Left renal cortex interstitium (tissue), 4 donors: ENCODE measurements around the gene PTPRJ. TPM values are rescaled to one million over a fixed set of nuclear protein-coding genes. Genes with fewer than 3 reads are reported as not detected.
A peak's percentile ranks its signal among the peaks of the same experiment; 100 is the strongest.
"Not testable (repeated sequence)": the region's sequence is repeated elsewhere in the genome, so short reads cannot be mapped to it uniquely, and the experiment has no call there.

Source experiments
- DNase-seq, 4 donors: peaks; one replicate each; pipeline ENCODE4 v3.0.0-alpha.2; 2013; ENCODE audit warnings: low read depth in 4 of 4, low spot score in 2 of 4, missing footprints in 1 of 4
- polyA plus RNA-seq, 4 donors: library from polyadenylated mRNA; unstranded; fragments of 120-200 nt; gene quantifications; one replicate each; pipeline ENCODE4 v1.2.1, GENCODE V29; 2013; ENCODE audit not compliant: insufficient read length in 4 of 4

Gene PTPRJ
- polyA plus RNA-seq, result 10 to 100 TPM; 22.3 to 23.6 (median 23.3) TPM

GRCh38 chr11:47980088-47980906 lies at the start of gene PTPRJ:
TSS of gene PTPRJ (plus strand) at chr11:47980559. CDS start at chr11:47980913, 354 bp downstream.
- peak in 1 of 4 donors; percentile 30 for DNase-seq

- no peak for DNase-seq
Measured at GRCh38 chr11:47932544-47932943, 47.8 kb upstream of the PTPRJ start.

DNA sequence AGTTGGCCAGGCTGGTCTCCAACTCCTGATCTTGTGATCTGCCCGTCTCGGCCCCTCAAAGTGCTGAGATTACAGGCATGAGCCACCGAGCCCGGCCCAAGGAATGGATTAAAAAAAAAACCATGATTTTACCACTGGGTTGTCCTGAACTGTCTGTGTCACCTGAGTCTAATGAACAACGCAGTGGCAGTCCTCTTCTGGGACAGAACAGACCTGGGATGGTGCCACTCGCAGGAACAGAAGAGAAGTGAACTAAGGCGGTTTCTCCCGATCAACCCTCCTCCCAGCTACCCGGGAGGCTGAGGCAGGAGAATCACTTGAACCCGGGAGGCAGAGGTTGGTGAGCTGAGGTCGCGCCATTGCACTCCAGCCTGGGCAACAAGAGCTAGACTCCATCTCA lies 46.6 kb upstream of the PTPRJ start:
- not testable (repeated sequence) for DNase-seq

DNA sequence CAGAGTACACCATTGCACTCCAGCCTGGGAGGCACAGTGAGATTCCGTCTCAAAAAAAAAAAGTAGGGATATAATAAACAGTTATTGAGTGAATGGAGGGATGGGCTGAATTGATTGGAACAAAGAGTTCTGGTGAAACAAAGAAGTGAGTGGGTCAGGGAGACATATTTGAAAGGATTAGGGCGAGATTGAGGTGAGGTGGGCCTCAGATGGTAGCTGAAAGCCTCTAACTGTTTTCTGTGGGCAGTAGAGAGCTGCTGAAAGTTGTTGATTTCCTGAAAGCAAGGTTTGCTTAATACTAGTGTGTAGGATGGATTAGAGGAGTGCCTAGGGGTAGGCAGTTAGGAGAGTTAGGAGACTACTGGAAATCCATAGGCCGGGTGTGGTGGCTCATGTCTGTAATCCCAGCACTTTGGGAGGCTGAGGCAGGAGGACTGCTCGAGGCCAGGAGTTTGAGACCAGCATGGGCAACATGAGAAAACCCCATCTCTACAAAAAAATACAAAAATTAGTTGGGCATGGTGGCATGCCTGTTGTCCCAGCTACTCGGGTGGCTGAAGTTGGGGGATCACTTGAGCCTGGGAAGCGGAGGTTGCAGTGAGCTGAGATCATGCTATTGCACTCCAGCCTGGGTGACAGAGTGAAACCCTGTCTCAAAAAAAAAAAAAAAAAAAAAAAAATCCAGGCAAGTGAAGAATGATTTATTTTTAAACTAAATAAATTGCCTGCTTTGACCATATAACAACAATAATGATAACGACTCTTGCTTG lies 41.4 kb upstream of the PTPRJ start:
- no peak for DNase-seq

DNA sequence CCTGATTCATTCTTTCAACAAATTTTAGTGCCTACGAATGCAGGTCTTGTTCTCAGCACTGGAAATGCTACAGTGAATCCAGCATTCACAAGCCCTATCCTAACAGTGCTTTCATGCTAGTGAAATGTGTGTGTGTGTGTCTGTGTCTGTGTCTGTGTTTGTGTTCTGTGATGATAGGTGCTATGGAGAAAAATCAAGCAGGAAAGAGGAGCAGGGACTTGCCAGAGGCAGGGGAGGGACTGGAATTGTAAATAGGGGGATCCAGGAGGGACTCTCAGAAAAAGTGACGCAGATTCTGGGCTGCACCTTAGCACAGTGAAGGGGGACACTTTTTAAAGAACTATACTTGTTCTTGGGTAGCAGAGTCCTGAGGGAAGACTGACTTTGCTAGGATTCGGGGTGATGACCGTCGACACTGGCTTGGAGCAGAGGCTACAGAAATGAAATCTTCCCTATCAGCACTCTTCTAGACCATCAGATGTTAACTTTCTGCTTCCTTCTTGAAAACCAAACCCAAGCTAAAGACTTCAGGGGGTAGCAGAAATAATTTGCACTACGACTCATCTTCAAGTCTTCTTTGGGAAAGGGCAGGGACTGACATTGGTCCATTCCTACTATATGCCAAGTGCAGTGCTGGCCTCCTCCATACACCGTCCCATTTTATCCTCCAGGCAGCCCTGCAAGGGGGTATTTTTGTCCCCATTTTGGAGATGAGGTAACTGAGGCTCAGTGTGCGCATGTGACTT lies 39.3 kb upstream of the PTPRJ start:
- DNase-seq, result no peak

GRCh38 chr11:47941907-47942558 lies 38.3 kb upstream of the PTPRJ start:
- DNase-seq, result no peak

GRCh38 chr11:47943721-47944586 lies 36.4 kb upstream of the PTPRJ start:
- no peak for DNase-seq

GRCh38 chr11:47944632-47945031 lies 35.7 kb upstream of the PTPRJ start:
- DNase-seq, result no peak

- DNase-seq, result no peak
Measured at GRCh38 chr11:47946682-47947559, 33.4 kb upstream of the PTPRJ start.

- no peak for DNase-seq
Measured at GRCh38 chr11:47948137-47948536, 32.2 kb upstream of the PTPRJ start.

DNA sequence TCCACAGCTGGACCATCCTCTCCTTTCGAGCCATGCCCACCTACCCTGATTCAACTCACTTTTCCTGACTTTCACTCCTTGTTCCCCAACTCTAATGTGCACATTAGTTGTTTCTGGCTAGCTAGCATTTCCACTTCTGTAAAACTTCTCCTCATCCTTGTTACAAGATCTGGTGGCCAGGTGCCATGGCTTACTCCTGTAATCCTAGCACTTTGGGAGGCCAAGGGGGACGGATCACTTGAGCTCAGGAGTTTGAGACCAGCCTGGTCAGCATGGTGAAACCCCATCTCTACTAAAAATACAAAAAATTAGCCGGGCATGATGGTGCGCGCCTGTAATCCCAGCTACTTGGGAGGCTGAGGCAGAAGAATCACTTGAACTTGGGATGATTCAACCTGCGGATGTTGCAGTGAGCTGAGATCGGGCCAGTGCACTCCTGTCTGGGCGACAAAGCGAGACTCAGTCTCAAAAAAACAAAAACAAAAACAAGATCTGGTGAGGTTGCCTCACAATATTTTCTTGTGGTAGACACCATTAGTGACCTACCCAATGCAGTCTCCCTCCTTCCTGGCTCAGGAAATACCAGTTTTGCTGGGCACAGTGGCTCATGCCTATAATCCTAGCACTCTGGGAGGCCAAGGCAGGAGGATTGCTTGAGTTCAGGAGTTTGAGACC lies 31.2 kb upstream of the PTPRJ start:
- DNase-seq, result not testable (repeated sequence)

DNA sequence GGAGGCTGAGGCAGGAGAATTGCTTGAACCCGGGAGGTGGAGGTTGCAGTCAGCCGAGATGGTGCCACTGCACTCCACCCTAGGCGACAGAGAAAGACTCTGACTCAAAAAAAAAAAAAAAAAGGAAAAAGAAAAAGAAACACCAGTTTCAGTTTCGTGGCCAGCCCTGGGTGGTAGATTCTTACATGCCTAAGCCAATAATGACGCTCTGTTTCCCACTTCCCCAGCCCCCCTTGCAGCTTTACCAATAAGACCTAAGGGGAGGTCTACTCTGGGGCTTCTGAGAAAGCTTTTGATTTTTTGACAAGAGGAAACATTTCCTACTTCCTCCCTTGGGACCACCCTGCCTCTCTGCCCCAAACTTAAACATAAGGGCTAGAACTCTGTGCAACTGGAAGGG lies 30.0 kb upstream of the PTPRJ start:
- DNase-seq, result no peak

DNA sequence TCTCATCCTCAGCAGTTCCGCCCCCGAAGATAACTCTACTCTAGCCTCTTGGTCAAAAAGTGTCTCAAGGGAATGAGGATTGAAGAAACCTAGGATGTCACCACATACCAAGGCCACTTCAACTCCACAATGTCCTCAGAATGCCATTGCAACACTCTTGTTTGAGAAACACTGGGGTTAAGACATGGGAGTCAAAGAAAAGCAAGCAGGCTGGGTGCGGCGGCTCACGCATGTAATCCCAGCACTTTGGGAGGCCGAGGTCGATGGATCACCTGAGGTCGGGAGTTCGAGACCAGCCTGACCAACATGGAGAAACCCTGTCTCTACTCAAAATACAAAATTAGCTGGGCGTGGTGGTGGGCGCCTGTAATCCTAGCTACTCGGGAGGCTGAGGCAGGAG lies 28.9 kb upstream of the PTPRJ start:
- not testable (repeated sequence) for DNase-seq

GRCh38 chr11:47955061-47955755 lies 25.2 kb upstream of the PTPRJ start:
- no peak for DNase-seq

DNA sequence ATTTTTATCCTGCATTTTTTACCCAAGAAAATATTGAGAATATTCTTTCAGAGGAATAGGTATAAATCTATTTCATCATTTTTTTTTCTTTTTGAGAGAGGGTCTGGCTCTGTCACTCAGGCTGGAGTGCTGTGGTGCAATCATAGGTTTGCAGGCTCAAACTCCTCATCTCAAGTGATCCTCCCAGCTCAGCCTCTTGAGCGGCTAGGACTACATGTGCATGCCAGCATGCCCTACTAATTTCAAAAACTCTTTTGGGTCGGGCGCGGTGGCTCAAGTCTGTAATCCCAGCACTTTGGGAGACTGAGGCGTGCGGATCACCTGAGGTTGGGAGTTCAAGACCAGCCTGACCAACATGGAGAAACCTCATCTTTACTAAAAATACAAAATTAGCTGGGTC lies 20.3 kb upstream of the PTPRJ start:
- DNase-seq, result no peak

GRCh38 chr11:47961383-47961782 lies 19.0 kb upstream of the PTPRJ start:
- DNase-seq, result no peak

GRCh38 chr11:47964546-47964945 lies 15.8 kb upstream of the PTPRJ start:
- no peak for DNase-seq
